ENCODE data around the gene KLHL3.

Gene KLHL3

DNA sequence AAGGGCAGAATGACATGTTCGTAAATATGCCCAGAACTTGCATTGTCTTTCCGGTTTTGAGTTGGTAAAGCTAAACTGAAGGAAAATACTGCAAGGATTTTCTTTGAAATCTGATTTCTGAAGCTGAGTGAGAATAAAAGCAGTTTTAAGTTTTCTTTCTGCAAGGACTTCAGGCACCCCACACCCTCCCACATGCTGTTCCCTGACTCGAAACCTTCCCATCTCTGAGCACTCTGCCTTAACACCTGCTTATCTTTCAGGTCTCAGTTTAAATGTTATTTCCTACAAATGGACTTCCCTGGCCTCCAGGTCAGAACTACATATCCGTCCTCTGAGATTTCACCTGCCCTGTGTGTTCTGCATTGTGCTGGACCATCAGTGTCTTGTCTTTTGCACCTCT, 93.8 kb downstream of the KLHL3 start:
- H3K4me3 ChIP-seq (ENCODE audit: low read depth, low read length), result no peak overlapping the region
- DNase-seq (ENCODE audit: low read depth), result no peak

DNA sequence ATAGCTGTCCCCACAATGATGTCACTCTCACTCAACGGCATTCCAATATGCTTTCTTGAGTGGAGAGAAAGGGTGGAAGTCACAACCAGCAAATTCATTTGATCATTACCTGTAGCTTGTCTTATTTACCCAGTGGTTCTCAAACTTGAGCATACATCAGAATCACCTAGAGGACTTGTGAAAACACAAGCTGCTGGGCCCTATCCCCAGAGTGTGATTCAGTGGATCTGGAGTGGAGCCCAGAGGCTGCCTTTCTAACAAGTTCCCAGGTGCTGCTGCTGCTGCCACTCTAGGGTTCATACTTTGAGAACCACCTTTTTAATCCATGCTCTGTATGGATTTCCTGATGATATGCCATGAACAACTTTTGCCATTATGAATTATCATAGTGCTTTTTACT, 94.7 kb downstream of the KLHL3 start:
- no peak overlapping the region for H3K4me3 ChIP-seq (ENCODE audit: low read depth, low read length)

DNA sequence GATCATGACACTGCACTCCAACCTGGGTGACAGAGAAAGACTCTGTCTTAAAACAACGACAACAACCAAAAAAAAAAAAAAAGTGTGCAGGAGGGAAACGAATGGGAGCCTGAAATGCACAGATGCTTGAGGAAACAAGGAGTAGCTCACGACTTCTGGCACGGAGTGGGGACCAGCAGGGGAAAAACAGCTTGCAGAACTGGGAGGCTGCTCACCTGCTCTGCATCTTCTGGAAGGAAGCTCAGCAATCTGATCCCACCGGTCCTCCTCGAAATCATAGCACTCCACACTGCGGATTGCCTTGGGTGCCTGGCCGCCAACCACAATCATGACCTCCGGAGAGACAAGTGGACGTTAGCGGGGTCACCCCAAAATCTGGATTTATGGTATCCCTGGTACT, 96.2 kb downstream of the KLHL3 start:
- no peak for DNase-seq (ENCODE audit: low read depth)
- no peak overlapping the region for H3K4me3 ChIP-seq (ENCODE audit: low read depth, low read length)

More for the DNA sequence above, 94.7 kb downstream of the KLHL3 start:
- no peak for DNase-seq (ENCODE audit: low read depth)

DNA sequence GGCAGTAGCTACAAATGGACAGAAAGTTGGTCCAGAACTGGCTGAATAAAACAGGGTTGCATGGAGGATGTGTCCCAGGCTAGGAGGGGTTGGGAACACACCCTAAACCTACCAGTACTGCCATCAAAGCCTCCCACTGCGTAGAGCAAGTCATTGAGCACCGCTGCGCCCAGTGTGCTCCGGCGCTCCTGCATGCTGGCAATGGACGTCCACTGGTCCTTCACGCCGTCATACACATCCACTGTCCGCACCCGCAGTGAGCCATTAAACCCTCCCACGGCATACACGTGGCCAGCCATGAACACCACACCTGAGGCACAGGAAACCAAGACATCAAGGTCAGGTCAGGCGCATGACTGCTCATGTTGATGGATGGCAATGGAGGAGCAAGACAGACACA, 97.0 kb downstream of the KLHL3 start:
- H3K4me3 ChIP-seq (ENCODE audit: low read depth, low read length), result no peak overlapping the region
- DNase-seq (ENCODE audit: low read depth), result no peak

DNA sequence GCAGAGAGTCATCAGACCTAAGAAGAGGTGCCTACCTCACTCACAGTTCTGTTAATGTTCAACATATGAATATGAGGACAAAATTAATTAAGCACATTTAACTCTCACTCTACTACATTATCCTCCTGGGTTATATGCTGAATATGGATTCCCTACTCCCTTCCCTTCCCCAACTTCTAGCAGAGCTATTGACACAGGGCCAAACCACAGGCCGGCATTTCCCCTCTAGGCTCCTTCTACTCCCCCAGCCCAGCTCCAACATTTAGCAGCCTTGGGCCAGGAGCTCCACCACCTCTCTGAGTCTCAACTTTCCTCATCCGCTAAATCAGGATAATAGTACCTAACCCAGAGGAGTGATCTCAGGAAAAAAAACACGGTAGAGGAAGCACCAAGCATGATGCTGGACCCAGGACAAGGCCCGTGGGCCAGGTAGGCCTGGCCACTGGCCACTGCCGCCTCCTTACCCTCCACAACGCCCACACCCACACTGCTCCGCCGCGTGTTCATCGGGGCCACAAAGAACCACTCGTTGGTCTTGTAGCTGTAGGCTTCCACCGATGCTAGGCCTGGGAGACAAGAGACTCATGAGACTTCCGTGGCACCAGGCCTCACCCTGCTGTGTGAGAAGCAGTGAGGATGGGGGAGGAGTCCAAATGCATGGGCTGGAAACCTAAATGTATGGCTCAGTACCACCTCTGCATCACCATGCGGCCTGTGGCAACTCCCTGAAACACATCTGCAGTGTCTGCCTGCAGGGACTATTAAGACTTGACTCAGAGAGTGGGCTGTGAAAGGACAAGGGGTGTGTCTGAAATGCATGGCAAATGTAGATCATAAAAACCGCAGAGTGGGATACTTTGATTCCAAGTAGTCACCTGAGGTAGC, 98.8 kb downstream of the KLHL3 start:
- no peak for DNase-seq (ENCODE audit: low read depth)
- no peak overlapping the region for H3K4me3 ChIP-seq (ENCODE audit: low read depth, low read length)

DNA sequence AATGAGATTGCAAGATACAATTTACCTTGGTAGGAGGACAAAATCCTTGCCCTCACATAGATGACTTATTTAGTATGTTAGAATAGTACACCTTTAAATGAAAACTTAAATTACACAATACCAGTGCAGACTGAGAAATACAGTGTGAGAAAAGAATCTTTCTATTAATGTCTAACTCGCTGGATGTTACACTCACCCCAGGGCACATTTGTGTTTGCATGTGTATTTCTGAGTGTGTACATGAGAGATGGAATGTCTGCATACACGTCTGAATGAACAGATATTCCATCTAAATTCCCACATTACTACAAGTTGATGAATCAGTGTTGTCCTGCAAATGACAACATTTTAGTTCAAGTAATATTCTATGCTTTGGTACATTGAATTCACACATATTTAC, 99.8 kb downstream of the KLHL3 start:
- H3K4me3 ChIP-seq (ENCODE audit: low read depth, low read length), result no peak overlapping the region
- DNase-seq (ENCODE audit: low read depth), result no peak

DNA sequence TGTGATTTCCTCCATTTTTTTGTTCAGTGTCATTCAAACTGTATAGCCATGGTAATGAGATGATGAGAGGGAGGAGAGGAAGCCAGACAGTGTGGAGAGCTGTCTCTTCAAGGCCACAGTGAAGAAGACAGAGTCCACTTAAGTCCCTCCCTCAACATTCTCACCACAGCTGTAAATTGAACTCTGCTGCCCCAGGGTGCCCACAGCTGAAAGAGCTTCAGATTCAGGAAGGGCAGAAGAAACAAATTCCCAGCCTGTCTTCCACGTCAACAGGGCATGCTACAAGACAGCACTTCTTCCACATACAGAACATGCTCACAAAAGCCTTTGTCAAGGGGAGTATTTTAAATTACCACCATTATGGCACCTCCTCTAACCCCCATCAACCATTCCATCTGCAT, 100.4 kb downstream of the KLHL3 start:
- H3K4me3 ChIP-seq (ENCODE audit: low read depth, low read length), result no peak overlapping the region
- no peak for DNase-seq (ENCODE audit: low read depth)

DNA sequence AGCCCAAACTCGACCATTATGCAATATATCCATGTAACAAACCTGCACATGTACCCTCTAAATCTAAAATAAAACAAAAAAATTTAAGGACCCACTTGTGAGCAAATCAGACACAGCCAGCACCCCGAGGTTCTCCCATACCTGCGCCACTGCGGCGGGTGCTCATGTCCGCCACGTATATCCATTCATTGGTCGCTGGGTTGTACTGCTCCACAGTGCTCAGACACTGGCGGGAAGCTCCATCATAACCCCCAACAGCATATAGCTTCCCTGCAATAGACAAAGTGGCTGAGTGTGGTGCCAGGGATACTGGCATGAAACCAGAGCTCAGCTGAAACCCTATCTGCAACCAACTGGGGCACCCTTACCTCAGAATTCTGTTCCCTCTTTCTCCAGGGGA, 102.0 kb downstream of the KLHL3 start:
- no peak overlapping the region for H3K4me3 ChIP-seq (ENCODE audit: low read depth, low read length)
- no peak for DNase-seq (ENCODE audit: low read depth)

DNA sequence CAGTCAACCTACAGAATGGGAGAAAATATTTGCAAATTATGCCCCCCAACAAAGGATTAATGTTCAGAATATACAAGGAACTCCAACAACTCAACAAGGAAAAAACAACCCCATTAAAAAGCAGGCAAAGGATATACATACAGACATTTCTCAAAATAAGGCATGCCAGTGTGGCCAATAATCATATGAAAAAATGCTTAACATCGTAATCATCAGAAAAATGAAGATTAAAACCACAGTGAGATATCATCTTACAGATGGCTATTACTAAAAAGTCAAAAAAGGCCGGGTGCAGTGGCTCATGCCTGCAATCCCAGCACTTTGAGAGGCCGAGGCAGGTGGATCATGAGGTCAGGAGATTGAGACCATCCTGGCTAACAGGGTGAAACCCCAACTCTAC, 103.2 kb downstream of the KLHL3 start:
- no peak overlapping the region for H3K4me3 ChIP-seq (ENCODE audit: low read depth, low read length)
- DNase-seq (ENCODE audit: low read depth), result no peak

DNA sequence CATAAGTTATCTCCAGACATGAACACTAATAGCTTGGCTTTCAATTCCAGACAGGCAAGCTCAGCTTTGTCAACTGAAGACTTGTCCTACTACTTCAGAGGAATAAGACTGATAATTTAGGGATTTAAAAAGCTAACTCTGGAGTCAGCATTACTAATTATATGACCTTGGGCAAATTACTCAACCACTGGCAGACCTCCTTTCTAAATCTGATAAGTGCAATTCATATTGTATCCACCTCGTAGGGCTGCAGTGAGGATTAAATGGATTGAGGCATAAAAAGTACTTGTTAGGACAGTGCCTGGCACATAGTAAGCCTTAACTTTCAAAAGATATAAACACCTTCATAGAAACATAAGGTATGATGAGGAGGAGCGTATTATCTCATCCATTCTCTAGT, 104.4 kb downstream of the KLHL3 start:
- H3K4me3 ChIP-seq (ENCODE audit: low read depth, low read length), result no peak overlapping the region
- no peak for DNase-seq (ENCODE audit: low read depth)

DNA sequence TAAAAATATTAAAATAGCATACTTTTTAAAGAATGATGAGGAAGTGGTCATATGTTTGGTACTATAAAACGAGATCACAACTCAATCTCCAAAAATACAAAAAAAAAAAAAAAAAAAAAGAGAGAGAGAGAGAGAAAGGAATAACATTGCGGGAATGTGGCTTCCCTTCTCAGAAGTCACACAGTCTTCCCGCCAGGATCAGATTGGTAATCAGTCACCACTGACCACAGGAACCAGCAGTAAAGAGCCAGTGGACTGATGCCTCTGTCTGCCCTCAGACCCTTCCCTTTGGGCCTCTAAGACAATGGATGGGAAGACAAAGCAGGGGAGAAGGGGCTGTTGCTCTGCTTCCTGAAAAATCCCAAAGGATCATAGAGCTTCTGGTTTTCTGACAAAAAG, 104.9 kb downstream of the KLHL3 start:
- DNase-seq (ENCODE audit: low read depth), result no peak
- H3K4me3 ChIP-seq (ENCODE audit: low read depth, low read length), result no peak overlapping the region

DNA sequence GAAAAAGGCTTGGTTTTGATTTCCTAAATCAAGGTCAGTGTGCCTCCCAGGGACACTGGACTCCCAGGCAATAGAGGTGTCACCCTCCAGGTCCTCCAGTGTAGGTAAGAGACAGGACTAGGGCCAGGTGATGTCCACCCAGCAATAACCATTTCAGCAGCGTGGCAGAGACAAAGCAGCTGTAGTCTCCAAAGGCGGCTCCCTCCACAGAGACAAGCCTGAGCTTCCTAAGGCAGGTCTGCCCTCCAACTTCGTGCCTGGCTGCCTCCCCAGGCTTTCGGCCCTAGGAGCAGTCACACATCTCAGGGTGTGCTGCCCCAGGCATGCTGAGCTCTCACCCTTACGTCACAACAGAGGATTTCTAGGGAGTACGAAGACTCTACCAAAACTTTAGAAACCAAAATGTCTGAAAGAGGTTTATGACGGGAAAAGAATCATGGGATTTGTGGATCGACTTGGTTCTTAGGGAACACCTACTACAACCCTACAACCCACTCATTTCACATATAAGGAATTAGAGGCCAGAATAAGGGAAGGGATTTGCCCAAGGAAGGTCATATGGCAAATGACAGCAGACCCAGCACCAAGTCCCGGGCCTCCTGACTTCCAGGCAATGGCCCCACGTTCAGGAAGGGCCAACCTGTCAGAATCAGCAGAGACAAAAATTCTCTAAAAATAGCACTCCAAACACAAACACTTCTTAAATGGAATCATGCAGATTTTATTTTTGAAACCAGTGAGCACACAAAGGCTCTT, 105.5 kb downstream of the KLHL3 start:
- DNase-seq (ENCODE audit: low read depth), result no peak
- H3K4me3 ChIP-seq (ENCODE audit: low read depth, low read length), result no peak overlapping the region

DNA sequence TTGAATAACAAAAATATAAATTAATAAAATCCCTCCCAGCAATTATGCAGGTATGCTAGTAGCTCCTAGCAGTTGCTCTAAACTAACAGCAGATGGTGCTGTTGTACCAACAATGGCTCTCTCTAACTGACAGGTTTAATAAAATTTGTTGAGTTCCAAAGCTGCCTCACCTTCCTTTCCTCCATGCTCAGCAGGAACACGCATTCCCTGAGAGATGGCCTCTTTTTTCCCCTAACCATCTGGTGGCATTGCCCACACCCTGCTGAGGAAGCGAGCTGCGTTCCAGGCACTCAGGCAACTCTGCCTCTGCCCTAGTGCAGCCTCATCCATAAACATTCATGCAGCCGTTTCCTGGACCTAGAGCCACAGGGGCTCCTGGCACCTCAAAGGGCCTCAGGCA, 106.2 kb downstream of the KLHL3 start:
- DNase-seq (ENCODE audit: low read depth), result no peak
- no peak overlapping the region for H3K4me3 ChIP-seq (ENCODE audit: low read depth, low read length)

DNA sequence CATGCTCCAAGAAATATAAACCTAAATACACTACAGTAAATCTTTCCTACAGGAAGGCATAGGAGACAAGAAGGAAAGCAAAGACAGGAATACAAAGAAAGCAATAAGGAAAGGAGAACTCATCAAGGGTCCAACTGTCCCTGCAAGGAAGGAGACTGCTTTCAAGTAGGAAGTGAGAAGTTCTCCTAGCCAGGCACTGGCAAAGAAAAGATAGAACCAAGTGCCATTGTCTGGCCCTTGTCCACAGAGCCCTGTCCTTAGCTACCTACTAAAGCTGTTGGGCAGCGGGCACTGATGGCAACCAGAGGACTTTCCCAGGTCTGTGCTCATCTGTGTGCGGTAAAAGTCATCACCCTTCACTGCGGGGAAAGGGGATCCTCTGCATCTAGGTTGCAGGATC, 108.2 kb downstream of the KLHL3 start:
- H3K4me3 ChIP-seq (ENCODE audit: low read depth, low read length), result no peak overlapping the region
- DNase-seq (ENCODE audit: low read depth), result no peak

DNA sequence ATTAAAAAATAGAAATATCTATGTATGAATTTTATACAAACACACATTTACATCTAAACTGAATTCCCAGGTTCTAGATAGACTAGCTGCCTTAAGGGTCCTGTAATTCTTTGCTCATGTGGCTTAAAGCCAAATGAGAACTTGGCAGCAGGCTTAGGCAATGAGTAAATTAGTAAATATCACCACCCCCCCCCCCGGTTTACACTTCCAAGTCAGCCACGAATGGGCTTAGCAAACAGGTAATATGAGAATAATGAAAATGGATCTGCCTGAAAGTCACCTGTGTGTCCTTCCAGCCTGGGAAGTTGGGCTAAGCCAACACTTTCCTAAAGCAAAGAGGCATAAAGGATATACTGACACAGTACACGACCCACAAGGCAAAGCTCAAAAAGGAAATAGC, 108.6 kb downstream of the KLHL3 start:
- H3K4me3 ChIP-seq (ENCODE audit: low read depth, low read length), result no peak overlapping the region
- no peak for DNase-seq (ENCODE audit: low read depth)

DNA sequence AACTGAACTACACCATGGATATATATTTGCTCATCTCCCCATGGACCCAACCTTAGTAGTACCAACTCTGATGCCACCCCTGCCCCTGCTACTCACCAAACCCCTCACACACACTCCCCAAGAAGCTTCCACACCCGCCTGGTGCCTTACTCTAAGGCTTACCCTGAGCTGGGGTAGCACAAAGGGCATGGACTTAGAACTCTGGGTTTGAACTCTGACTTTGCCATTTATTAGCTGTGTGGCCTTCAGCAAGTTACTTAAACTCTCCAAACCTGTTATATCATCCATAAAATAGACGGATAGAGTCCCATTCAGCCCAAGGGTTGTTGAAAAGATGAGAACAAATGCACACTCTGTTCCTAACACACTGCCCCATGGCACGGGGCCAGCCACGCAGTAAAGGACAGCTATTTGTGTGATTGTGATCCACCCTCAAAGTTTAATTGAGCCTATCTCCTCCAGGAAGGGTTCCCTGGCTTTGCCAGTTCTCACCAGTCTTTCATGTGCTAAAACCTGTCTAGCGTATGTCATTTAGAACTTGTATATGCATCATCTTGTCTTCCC, 111.0 kb downstream of the KLHL3 start:
- DNase-seq (ENCODE audit: low read depth), result no peak

DNA sequence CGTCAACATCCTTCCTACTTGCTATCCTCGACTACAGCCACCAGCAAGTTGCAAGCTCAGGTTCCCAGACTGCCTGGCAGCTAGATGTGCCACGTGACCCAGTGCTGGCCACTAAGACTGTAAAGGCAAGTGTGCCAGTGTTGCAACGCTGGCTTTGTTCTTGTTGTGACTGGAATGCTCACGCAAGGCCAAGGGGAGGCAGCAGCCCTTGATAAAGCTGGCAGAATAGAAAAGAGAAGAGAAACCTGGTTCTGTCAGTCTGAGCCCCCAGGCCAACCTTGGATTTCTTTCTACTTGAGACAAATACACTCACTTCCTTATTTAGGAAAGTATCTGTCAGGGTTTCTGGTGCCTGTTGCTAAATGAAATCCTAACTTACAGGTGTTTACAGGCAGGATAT, 113.0 kb downstream of the KLHL3 start:
- no peak overlapping the region for H3K4me3 ChIP-seq (ENCODE audit: low read depth, low read length)
- no peak for DNase-seq (ENCODE audit: low read depth)

More for the DNA sequence above, 111.0 kb downstream of the KLHL3 start:
- H3K4me3 ChIP-seq (ENCODE audit: low read depth, low read length), result no peak overlapping the region

DNA sequence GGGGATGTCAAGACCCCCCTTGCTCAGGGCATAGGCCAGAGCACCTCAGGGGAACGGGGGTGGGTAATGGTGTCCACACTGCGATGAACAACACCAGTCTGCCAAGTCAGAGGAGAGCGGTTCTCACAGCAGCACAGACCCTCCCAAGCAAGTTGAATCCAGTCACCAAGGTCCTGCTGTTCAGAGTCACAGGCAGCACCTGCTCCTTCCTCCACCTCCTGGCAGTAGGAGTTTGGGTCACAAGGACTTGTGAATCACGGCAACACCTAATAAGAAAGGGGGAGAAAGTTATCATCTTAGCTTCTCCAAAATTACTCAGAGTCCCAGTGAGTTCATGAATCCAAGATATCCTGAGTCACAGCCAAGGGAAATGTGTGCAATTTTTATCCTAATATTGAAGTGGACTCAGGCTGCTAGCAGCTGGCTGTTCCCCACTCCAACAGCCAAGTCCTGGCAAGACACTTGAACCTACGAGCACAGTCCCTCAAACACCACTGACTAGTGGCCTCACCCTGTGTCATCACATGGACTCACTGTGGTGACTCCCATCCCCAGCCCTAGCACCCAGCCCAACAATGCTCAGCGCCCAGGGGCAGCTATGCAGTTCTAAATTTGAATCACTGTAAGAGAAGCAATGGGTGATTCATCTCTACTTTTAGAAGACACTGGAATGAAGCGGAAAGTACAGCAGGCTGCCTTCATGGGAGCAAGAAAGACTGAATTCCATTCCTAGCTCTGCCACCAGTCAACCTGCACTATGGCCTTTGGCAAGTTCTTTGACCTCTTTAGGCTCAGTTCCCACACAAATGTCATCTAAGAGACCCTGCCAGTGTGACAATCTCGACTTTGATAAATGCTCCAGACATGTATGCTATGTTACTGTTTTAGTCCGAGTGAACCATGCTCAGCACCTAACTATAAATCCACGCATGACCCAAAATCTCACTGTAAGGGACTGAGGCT, 113.7 kb downstream of the KLHL3 start:
- no peak overlapping the region for H3K4me3 ChIP-seq (ENCODE audit: low read depth, low read length)
- no peak for DNase-seq (ENCODE audit: low read depth)

DNA sequence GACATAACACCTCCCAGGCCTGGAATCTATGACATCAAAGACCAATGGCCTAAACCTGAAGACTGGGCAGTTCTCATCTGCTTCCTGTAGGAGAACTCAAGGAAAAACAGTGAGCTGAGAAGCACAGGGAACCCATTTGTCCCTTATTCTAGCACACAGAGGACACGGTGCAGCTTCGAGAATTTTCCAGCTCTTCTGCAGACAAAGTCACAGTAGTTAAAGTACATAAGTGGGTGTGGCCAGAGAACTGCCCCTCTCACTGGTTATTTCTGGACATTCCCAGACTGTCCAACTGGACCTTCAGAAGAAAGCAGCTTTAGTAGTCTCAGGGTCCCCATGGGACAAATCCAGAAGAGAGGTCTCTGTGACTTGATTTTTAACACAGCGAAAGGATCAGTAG, 114.6 kb downstream of the KLHL3 start:
- DNase-seq (ENCODE audit: low read depth), result no peak
- H3K4me3 ChIP-seq (ENCODE audit: low read depth, low read length), result no peak overlapping the region
